HepG2 (cell line): ENCODE measurements around the gene LRRC34.

Source experiments
- EED ChIP-seq: sonication (generic); formaldehyde crosslinking; IDR thresholded peaks from 2 replicates; pipeline ENCODE4 v1.5.0; 2020; ENCODE audit warnings: mild to moderate bottlenecking, missing genetic modification reagents
- FIP1L1 ChIP-seq: fragments of 200-400 bp; formaldehyde crosslinking; IDR thresholded peaks from 2 replicates; pipeline ENCODE4 v1.6.1; 2018; ENCODE audit warnings: low read depth, mild to moderate bottlenecking, low read length, moderate library complexity, borderline replicate concordance; ENCODE audit not compliant: insufficient read depth
- HDAC2 ChIP-seq: sonication (generic); formaldehyde crosslinking; IDR thresholded peaks from 2 replicates; pipeline ENCODE4 v1.4.0; 2020; ENCODE audit warnings: missing genetic modification reagents
- NR0B2 ChIP-seq: sonication (generic); formaldehyde crosslinking; IDR thresholded peaks from 2 replicates; pipeline ENCODE4 v1.4.0; 2020; ENCODE audit warnings: mild to moderate bottlenecking, missing genetic modification reagents
- POLR2A ChIP-seq, 2 experiments: IDR thresholded peaks; 2 replicates each; pipeline ENCODE4 v1.6.1; 2011; ENCODE audit warnings: low read depth in 2 of 2, low read length in 2 of 2, mild to moderate bottlenecking in 1 of 2, moderate library complexity in 1 of 2; ENCODE audit not compliant: insufficient read depth in 1 of 2
- POLR2AphosphoS2 ChIP-seq: IDR thresholded peaks from 2 replicates; pipeline ENCODE4 v1.6.1; 2011; ENCODE audit warnings: low read depth, low read length, improper control_type of control experiment
- REST ChIP-seq, 2 experiments: IDR thresholded peaks; 2 replicates each; pipeline ENCODE4 v1.6.1; 2011 to 2012; ENCODE audit warnings: low read length in 2 of 2, borderline replicate concordance in 1 of 2, low read depth in 1 of 2, mild to moderate bottlenecking in 1 of 2, moderate library complexity in 1 of 2
- SMARCC2 ChIP-seq: fragments of 450-650 bp; IDR thresholded peaks from 2 replicates; pipeline ENCODE4 v1.6.1; 2017; ENCODE audit warnings: antibody characterized with exemption, mild to moderate bottlenecking
- ZNF614 ChIP-seq: IDR thresholded peaks from 2 replicates; pipeline ENCODE4 v1.6.1; 2018; ENCODE audit warnings: missing biosample characterization, missing genetic modification reagents, inconsistent platforms, borderline replicate concordance
- ZNF784 ChIP-seq: sonication (generic); formaldehyde crosslinking; IDR thresholded peaks from 2 replicates; pipeline ENCODE4 v1.5.1; 2020; ENCODE audit warnings: missing genetic modification reagents, mild to moderate bottlenecking, borderline replicate concordance
- TF ChIP-seq, protein P1 (sequence below): sonication (generic); formaldehyde crosslinking; IDR thresholded peaks from 2 replicates; pipeline ENCODE4 v1.5.0; 2020; ENCODE audit warnings: mild to moderate bottlenecking, missing genetic modification reagents, moderate library complexity

DNA sequence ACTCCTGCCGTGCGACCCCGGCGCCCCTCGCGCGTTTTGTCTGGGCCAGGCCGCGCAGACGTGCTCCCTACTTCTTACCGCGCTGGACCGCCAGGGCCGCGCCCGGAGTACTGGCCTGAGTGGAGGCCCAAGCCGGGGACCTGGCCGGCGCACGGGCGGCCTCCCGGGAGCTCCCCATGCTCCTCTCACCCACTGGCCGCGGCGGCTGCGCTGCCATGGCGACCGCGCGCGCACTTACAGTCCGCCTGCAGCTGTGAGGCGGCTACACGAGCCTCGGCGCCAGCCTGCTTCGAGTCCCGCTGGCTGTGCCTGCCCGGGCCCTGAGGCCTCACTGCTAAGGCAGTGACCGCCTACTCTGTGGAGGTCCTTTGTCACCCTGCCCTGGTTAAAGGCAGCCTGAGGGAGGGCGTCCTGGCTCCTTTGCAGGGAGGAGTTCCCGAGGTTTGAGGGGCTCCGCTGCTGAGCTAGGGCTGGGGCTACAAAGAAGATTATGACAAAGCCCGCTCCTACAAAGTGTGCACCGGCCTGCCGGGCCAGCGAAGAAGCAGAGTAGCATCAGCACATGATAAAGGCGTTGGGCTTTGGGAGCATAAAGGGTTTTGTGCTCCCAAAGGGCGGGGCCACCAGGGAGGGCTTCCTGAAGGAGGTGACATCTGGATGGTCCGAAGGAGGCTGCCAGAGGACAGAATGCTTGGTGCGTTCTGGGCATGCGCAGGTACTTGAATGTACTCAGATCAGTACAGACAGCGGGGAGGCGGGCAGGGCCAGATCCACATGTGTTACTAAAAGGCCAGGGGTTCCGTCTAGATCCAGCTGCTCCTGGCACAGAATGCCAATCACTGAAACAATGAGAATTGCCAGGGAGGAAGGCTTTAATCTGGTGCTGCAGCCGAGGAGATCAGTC lies at the start of gene LRRC34, which contains the start of gene LRRIQ4:
- TF ChIP-seq ZNF784 (CRISPR knock-in tag) (no peak), EED (CRISPR knock-in tag) (no peak), HDAC2 (no peak), NR0B2 (no peak), POLR2A (IDR thresholded peaks at IDR 0.05; ENCODE audit: insufficient read depth in 1 of 2, low read depth in 2 of 2, low read length in 2 of 2) (no peak), REST (IDR thresholded peaks at IDR 0.05; ENCODE audit: borderline replicate concordance in 1 of 2, low read depth in 1 of 2, low read length in 2 of 2) (no peak), POLR2AphosphoS2 (no peak), ZNF614 (CRISPR knock-in tag) (no peak), FIP1L1 (no peak), SMARCC2 (no peak)
- TF ChIP-seq, protein P1, sequence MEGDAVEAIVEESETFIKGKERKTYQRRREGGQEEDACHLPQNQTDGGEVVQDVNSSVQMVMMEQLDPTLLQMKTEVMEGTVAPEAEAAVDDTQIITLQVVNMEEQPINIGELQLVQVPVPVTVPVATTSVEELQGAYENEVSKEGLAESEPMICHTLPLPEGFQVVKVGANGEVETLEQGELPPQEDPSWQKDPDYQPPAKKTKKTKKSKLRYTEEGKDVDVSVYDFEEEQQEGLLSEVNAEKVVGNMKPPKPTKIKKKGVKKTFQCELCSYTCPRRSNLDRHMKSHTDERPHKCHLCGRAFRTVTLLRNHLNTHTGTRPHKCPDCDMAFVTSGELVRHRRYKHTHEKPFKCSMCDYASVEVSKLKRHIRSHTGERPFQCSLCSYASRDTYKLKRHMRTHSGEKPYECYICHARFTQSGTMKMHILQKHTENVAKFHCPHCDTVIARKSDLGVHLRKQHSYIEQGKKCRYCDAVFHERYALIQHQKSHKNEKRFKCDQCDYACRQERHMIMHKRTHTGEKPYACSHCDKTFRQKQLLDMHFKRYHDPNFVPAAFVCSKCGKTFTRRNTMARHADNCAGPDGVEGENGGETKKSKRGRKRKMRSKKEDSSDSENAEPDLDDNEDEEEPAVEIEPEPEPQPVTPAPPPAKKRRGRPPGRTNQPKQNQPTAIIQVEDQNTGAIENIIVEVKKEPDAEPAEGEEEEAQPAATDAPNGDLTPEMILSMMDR (CRISPR knock-in tag) = no peak
